ENCODE measurements around the gene TNFRSF1A. TPM values are rescaled to one million over a fixed set of nuclear protein-coding genes. Genes with fewer than 3 reads are reported as not detected.
A peak's percentile ranks its signal among the peaks of the same experiment; 100 is the strongest.

The TNFRSF1A gene
- total RNA-seq, 1 experiment from 2014 or later: 44.1 TPM

- CTCF ChIA-PET: interaction anchor here (0.6 to 2.6 kb wide), 12 partner anchors 12 to 213 kb away, joined by 3 to 17 read pairs (median 6); no protein-coding TSS in a partner anchor
- ATAC-seq: no peak
- Mint-ChIP-seq H3K9me3 (no peaks in the 10 kb centered on the region), H3K36me3 (peaks cover 28% of the 10 kb centered on the region), H3K27ac (peak overlapping the region; percentile 98), H3K4me3 (peak overlapping the region; percentile 62), H3K27me3 (ENCODE audit: low read depth) (no peaks in the 10 kb centered on the region), H3K4me1 (peaks cover 69% of the 10 kb centered on the region)
- TF ChIP-seq USF2 (CRISPR knock-in tag; IDR thresholded peaks at IDR 0.05) (no peak), ZNF219 (CRISPR knock-in tag; IDR thresholded peaks at IDR 0.05; ENCODE audit: borderline replicate concordance) (no peak), RELA (CRISPR knock-in tag; IDR thresholded peaks at IDR 0.05; ENCODE audit: borderline replicate concordance) (no peak)
- POLR2A ChIA-PET: interaction anchor here (0.5 to 1.6 kb wide), 3 partner anchors 11 to 510 kb away, joined by 3 to 6 read pairs (median 3); partner anchors contain the start of gene SCNN1A
- DNase-seq (ENCODE audit: low spot score): no peak
Measured at GRCh38 chr12:6323995-6324711, 17.7 kb downstream of the TNFRSF1A start.

GRCh38 chr12:6323340-6323994 is 18.4 kb downstream of the TNFRSF1A start:
- CTCF ChIA-PET: interaction anchor here (0.8 to 2.6 kb wide), 25 partner anchors 11 to 335 kb away, joined by 3 to 19 read pairs (median 5); partner anchors contain the start of genes SCNN1A, TNFRSF1A and VAMP1
- POLR2A ChIA-PET: interaction anchor here (0.5 to 1.6 kb wide), 6 partner anchors 11 to 511 kb away, joined by 3 to 6 read pairs (median 3); partner anchors contain the start of gene SCNN1A
- DNase-seq (ENCODE audit: low spot score) (peak; percentile 45), ATAC-seq (peak; percentile 59)
- peak overlapping the region; percentile 62 for H3K4me3 Mint-ChIP-seq
- peaks cover 30% of the 10 kb centered on the region for H3K36me3 Mint-ChIP-seq
- no peaks in the 10 kb centered on the region for H3K9me3 Mint-ChIP-seq
- H3K27ac Mint-ChIP-seq: peak overlapping the region; percentile 98
- TF ChIP-seq MYBL2 (CRISPR knock-in tag; IDR thresholded peaks at IDR 0.05) (no peak), ZNF423 (CRISPR knock-in tag; IDR thresholded peaks at IDR 0.05) (peak; percentile 64), TEAD4 (CRISPR knock-in tag; IDR thresholded peaks at IDR 0.05) (no peak), ZBTB21 (CRISPR knock-in tag; IDR thresholded peaks at IDR 0.05; ENCODE audit: borderline replicate concordance) (peak; percentile 27; the same call in 1 of the 2 replicates), ZNF425 (CRISPR knock-in tag; conservative IDR thresholded peaks at IDR 0.05) (no peak), NFE2L1 (CRISPR knock-in tag; IDR thresholded peaks at IDR 0.05) (no peak), FOXK1 (CRISPR knock-in tag; IDR thresholded peaks at IDR 0.05) (peak; percentile 52), RELA (CRISPR knock-in tag; IDR thresholded peaks at IDR 0.05; ENCODE audit: borderline replicate concordance) (no peak), ZNF219 (CRISPR knock-in tag; IDR thresholded peaks at IDR 0.05; ENCODE audit: borderline replicate concordance) (no peak), STAT6 (CRISPR knock-in tag; conservative IDR thresholded peaks at IDR 0.05; ENCODE audit: low read depth) (no peak), ZNF671 (CRISPR knock-in tag; IDR thresholded peaks at IDR 0.05) (peak; percentile 38; the same call in 1 of the 2 replicates), FOXP1 (CRISPR knock-in tag; IDR thresholded peaks at IDR 0.05; ENCODE audit: borderline replicate concordance) (0 out of 2 replicates have a peak, but pooled peaks have one; percentile 38)
- H3K27me3 Mint-ChIP-seq (ENCODE audit: low read depth): no peaks in the 10 kb centered on the region
- peaks cover 64% of the 10 kb centered on the region for H3K4me1 Mint-ChIP-seq

GRCh38 chr12:6322969-6323339 is 18.9 kb downstream of the TNFRSF1A start:
- TF ChIP-seq FOXP4 (CRISPR knock-in tag; IDR thresholded peaks at IDR 0.05): 0 out of 2 replicates have a peak, but pooled peaks have one; percentile 10
- 0 out of 2 replicates have a peak, but pooled peaks have one; percentile 25 for TF ChIP-seq ETV6 (CRISPR knock-in tag; IDR thresholded peaks at IDR 0.05)
- no peak for TF ChIP-seq CREB1 (CRISPR knock-in tag; IDR thresholded peaks at IDR 0.05)
- no peaks in the 10 kb centered on the region for H3K27me3 Mint-ChIP-seq (ENCODE audit: low read depth)
- peak; percentile 4; the same call in 1 of the 2 replicates for ATAC-seq
- no peak for DNase-seq (ENCODE audit: low spot score)
- H3K9me3 Mint-ChIP-seq: no peaks in the 10 kb centered on the region
- ChIA-PET POLR2A (interaction anchor here (0.6 to 1.6 kb wide), 5 partner anchors 10 to 369 kb away, joined by 3 to 6 read pairs (median 3); partner anchors contain the start of gene SCNN1A), CTCF (interaction anchor here (0.5 to 2.6 kb wide), 29 partner anchors 10 to 623 kb away, joined by 3 to 19 read pairs (median 5); partner anchors contain the start of genes SCNN1A, TNFRSF1A and VAMP1)
- peaks cover 60% of the 10 kb centered on the region for H3K4me1 Mint-ChIP-seq
- peak overlapping the region; percentile 62 for H3K4me3 Mint-ChIP-seq
- peaks cover 31% of the 10 kb centered on the region for H3K36me3 Mint-ChIP-seq
- peak overlapping the region; percentile 98 for H3K27ac Mint-ChIP-seq
